ENCODE results near the gene COL8A1.

DNA sequence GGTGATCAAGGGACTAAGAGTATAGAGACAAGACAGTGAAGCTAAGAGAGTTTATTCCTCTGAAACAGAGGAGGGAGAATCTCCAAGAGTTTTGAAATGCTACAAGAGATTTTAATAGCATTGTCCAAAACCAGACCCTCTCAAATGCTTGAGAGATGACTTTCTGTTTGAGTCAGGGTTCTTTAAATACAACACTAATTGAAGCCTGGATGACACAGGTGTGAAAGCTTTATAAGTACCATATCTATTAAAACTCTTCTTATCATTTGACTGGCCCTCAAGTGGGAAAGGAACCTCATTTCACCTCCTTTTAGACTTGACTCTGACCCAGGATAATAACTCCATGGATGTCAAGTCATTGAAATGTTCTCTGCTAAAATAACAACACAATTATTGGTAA lies 5.6 kb downstream of the COL8A1 start:
- TF ChIP-seq, protein P1, sequence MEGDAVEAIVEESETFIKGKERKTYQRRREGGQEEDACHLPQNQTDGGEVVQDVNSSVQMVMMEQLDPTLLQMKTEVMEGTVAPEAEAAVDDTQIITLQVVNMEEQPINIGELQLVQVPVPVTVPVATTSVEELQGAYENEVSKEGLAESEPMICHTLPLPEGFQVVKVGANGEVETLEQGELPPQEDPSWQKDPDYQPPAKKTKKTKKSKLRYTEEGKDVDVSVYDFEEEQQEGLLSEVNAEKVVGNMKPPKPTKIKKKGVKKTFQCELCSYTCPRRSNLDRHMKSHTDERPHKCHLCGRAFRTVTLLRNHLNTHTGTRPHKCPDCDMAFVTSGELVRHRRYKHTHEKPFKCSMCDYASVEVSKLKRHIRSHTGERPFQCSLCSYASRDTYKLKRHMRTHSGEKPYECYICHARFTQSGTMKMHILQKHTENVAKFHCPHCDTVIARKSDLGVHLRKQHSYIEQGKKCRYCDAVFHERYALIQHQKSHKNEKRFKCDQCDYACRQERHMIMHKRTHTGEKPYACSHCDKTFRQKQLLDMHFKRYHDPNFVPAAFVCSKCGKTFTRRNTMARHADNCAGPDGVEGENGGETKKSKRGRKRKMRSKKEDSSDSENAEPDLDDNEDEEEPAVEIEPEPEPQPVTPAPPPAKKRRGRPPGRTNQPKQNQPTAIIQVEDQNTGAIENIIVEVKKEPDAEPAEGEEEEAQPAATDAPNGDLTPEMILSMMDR (IDR thresholded peaks at IDR 0.05), result no peak
- no peak for TF ChIP-seq POLR2A (IDR thresholded peaks at IDR 0.05)

Measured in testis (tissue), 2 donors.